Left lobe of liver (tissue), 2 donors: Measurements from ENCODE around the gene PCTP. TPM values are rescaled to one million over a fixed set of nuclear protein-coding genes. Genes with fewer than 3 reads are reported as not detected.

Experiments
- ATAC-seq: fragments of 200-7000 bp; cut with Tn5 transposase; one replicate; pipeline ENCODE4 v1.9.1; 2020; ENCODE audit warnings: mild to moderate bottlenecking, moderate library complexity
- DNase-seq: peaks from one replicate; pipeline ENCODE4 v3.0.0-alpha.2; 2020; ENCODE audit warnings: low spot score
- total RNA-seq: library from RNA; stranded (reverse); gene quantifications from one replicate; pipeline ENCODE4 v1.2.1, GENCODE V29; 2021
- donor health status: DM: no; HTN: no; CAD: no; lungs with moderate emphysema.
- donor health status: DM: no; HTN: yes; CAD: no.

Gene PCTP
- total RNA-seq = 74.1 TPM

GRCh38 chr17:55750750-55751657 lies at the start of gene PCTP:
PCTP (plus strand) TSS chr17:55751051; CDS start chr17:55751104, 53 bp downstream.
- ATAC-seq (peak; percentile 95), DNase-seq (peak; percentile 97)

GRCh38 chr17:55702150-55702549 lies 48.7 kb upstream of the PCTP start:
- ATAC-seq (no peak), DNase-seq (no peak)

- ATAC-seq = peak; percentile 87
Observed at GRCh38 chr17:55704401-55704800, 46.5 kb upstream of the PCTP start.

GRCh38 chr17:55705847-55706246 lies 45.0 kb upstream of the PCTP start:
- DNase-seq = no peak
- ATAC-seq = peak; percentile 55

More at GRCh38 chr17:55704401-55704800, 46.5 kb upstream of the PCTP start:
- no peak for DNase-seq

GRCh38 chr17:55706808-55707773 lies 43.8 kb upstream of the PCTP start:
- DNase-seq (no peak), ATAC-seq (no peak)

GRCh38 chr17:55708175-55708974 lies 42.5 kb upstream of the PCTP start:
- no peak for DNase-seq
- ATAC-seq = no peak

GRCh38 chr17:55709440-55709839 lies 41.4 kb upstream of the PCTP start:
- ATAC-seq = no peak
- DNase-seq = no peak

- ATAC-seq (no peak), DNase-seq (no peak)
Observed at GRCh38 chr17:55709984-55710383, 40.9 kb upstream of the PCTP start.

- ATAC-seq (no peak), DNase-seq (no peak)
Observed at GRCh38 chr17:55710410-55710809, 40.4 kb upstream of the PCTP start.

GRCh38 chr17:55710829-55711496 lies 39.9 kb upstream of the PCTP start:
- ATAC-seq (no peak), DNase-seq (no peak)

- ATAC-seq = no peak
- no peak for DNase-seq
Observed at GRCh38 chr17:55717432-55717831, 33.4 kb upstream of the PCTP start.

- peak; percentile 81 for DNase-seq
- ATAC-seq = peak; percentile 96
Observed at GRCh38 chr17:55717898-55718735, 32.7 kb upstream of the PCTP start.

- DNase-seq = no peak
- no peak for ATAC-seq
Observed at GRCh38 chr17:55720919-55721836, 29.7 kb upstream of the PCTP start.

- DNase-seq = no peak
- no peak for ATAC-seq
Observed at GRCh38 chr17:55722016-55722736, 28.7 kb upstream of the PCTP start.

- DNase-seq (no peak), ATAC-seq (no peak)
Observed at GRCh38 chr17:55722742-55723487, 27.9 kb upstream of the PCTP start, which contains the start of gene TMEM100. TMEM100 (minus strand) TSS chr17:55722864; CDS start chr17:55721070, 1,794 bp downstream.

- ATAC-seq (no peak), DNase-seq (no peak)
Observed at GRCh38 chr17:55723488-55723848, 27.4 kb upstream of the PCTP start.

GRCh38 chr17:55726440-55726839 lies 24.4 kb upstream of the PCTP start:
- ATAC-seq (peak; percentile 59), DNase-seq (peak; percentile 78)
